OCI-LY7 (cell line): ENCODE measurements around the gene PGC.

Experiments used
- EZH2phosphoT487 ChIP-seq: fragments of 200-600 bp; sonication (generic); IDR thresholded peaks from 2 replicates; pipeline ENCODE4 v1.6.1; 2018; ENCODE audit warnings: low read depth, borderline replicate concordance, mild to moderate bottlenecking, mixed run types, antibody characterized with exemption, low read length, moderate library complexity, mixed read lengths
- TF ChIP-seq, protein P1 (sequence below): fragments of 200-600 bp; sonication (generic); conservative IDR thresholded peaks from 2 replicates; pipeline ENCODE4 v1.5.1; 2014; ENCODE audit warnings: mild to moderate bottlenecking, antibody characterized with exemption, low read length, moderate library complexity, mixed read lengths

DNA sequence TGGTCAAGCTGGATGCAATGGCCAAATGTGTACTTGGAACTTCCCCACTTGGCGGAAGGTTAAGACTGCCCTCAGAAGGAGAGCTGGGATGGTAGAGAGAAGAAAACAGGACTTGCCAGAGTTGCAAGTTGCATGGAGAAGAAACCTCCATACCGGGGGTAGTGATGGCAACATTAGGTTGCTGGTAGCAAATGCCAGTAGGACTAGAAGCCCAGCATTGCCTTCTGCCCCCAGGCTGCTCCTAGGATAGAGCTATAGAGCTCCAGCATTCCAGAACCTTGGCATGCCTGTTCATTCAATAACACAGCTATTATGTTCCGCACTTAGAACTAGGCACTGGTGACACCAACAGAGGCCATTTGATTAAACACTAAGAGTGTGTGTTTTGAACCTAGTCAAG, 38.3 kb downstream of the PGC start:
- TF ChIP-seq, protein P1, sequence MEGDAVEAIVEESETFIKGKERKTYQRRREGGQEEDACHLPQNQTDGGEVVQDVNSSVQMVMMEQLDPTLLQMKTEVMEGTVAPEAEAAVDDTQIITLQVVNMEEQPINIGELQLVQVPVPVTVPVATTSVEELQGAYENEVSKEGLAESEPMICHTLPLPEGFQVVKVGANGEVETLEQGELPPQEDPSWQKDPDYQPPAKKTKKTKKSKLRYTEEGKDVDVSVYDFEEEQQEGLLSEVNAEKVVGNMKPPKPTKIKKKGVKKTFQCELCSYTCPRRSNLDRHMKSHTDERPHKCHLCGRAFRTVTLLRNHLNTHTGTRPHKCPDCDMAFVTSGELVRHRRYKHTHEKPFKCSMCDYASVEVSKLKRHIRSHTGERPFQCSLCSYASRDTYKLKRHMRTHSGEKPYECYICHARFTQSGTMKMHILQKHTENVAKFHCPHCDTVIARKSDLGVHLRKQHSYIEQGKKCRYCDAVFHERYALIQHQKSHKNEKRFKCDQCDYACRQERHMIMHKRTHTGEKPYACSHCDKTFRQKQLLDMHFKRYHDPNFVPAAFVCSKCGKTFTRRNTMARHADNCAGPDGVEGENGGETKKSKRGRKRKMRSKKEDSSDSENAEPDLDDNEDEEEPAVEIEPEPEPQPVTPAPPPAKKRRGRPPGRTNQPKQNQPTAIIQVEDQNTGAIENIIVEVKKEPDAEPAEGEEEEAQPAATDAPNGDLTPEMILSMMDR, result no peak
- TF ChIP-seq EZH2phosphoT487, result no peak
